GM23338 (cell line): ENCODE results near the gene MUC5B. TPM values are rescaled to one million over a fixed set of nuclear protein-coding genes. Genes with fewer than 3 reads are reported as not detected.

Experiments used
- ATAC-seq: fragments of 200-7000 bp; cut with Tn5 transposase; 3 replicates; pipeline ENCODE4 v1.9.1; 2020
- DNase-seq: peaks from one replicate; pipeline ENCODE4 v3.0.0-alpha.2; 2015; ENCODE audit warnings: low spot score
- H2AFZ ChIP-seq: fragments of 200-600 bp; sonication (generic); 2 replicates; pipeline ENCODE4 v1.8.0; 2016; ENCODE audit warnings: antibody characterized with exemption, mild to moderate bottlenecking, moderate library complexity
- H3F3A ChIP-seq: fragments of 200-600 bp; sonication (generic); replicated peaks from 2 replicates; pipeline ENCODE4 v1.8.0; 2017; ENCODE audit warnings: antibody characterized with exemption, mixed run types, low read depth
- H3K27ac ChIP-seq: fragments of 200-600 bp; sonication (generic); 2 replicates; pipeline ENCODE4 v1.6.1; 2016; ENCODE audit warnings: low read depth
- H3K27me3 ChIP-seq: fragments of 200-600 bp; sonication (generic); 2 replicates; pipeline ENCODE4 v1.8.0; 2016; ENCODE audit warnings: mild to moderate bottlenecking, mixed run types, moderate library complexity; ENCODE audit not compliant: insufficient read depth
- H3K36me3 ChIP-seq: fragments of 200-600 bp; sonication (generic); 2 replicates; pipeline ENCODE4 v1.8.0; 2016; ENCODE audit warnings: mild to moderate bottlenecking; ENCODE audit not compliant: insufficient read depth
- H3K4me1 ChIP-seq: fragments of 200-600 bp; sonication (generic); 2 replicates; pipeline ENCODE4 v1.8.0; 2016; ENCODE audit warnings: mild to moderate bottlenecking, moderate library complexity; ENCODE audit not compliant: insufficient read depth
- H3K4me2 ChIP-seq: fragments of 200-600 bp; sonication (generic); 2 replicates; pipeline ENCODE4 v1.7.1; 2017; ENCODE audit warnings: mixed run types
- H3K4me3 ChIP-seq: fragments of 200-600 bp; sonication (generic); 2 replicates; pipeline ENCODE4 v1.6.1; 2016; ENCODE audit warnings: mixed run types
- H3K79me2 ChIP-seq: fragments of 200-600 bp; sonication (generic); replicated peaks from 2 replicates; pipeline ENCODE4 v1.8.0; 2017; ENCODE audit warnings: mild to moderate bottlenecking; ENCODE audit not compliant: insufficient read depth
- H3K9me2 ChIP-seq: fragments of 200-600 bp; sonication (generic); 2 replicates; pipeline ENCODE4 v1.8.0; 2017; ENCODE audit not compliant: insufficient read depth
- H4K20me1 ChIP-seq: fragments of 200-600 bp; sonication (generic); replicated peaks from 2 replicates; pipeline ENCODE4 v1.8.0; 2017; ENCODE audit warnings: mild to moderate bottlenecking; ENCODE audit not compliant: insufficient read depth
- H3K27ac Mint-ChIP-seq: 2 replicates; pipeline ENCODE4 v1.8.0; 2020; ENCODE audit warnings: inconsistent platforms, mild to moderate bottlenecking, moderate library complexity, mixed read lengths
- H3K27me3 Mint-ChIP-seq: 3 replicates; pipeline ENCODE4 v1.8.0; 2022; ENCODE audit warnings: low read depth, mild to moderate bottlenecking, moderate library complexity, mixed read lengths, inconsistent platforms; ENCODE audit not compliant: insufficient read depth, poor library complexity
- H3K36me3 Mint-ChIP-seq: 3 replicates; pipeline ENCODE4 v1.8.0; 2021; ENCODE audit warnings: low read depth, mild to moderate bottlenecking, inconsistent platforms, moderate library complexity, mixed read lengths
- H3K4me1 Mint-ChIP-seq: 3 replicates; pipeline ENCODE4 v1.8.0; 2020; ENCODE audit warnings: mild to moderate bottlenecking, inconsistent platforms, mixed read lengths
- H3K4me3 Mint-ChIP-seq: 3 replicates; pipeline ENCODE4 v1.8.0; 2021; ENCODE audit warnings: moderate library complexity, mild to moderate bottlenecking, inconsistent platforms, mixed read lengths
- H3K9me3 Mint-ChIP-seq: 3 replicates; pipeline ENCODE4 v1.8.0; 2020; ENCODE audit warnings: moderate library complexity, mild to moderate bottlenecking, inconsistent platforms, mixed read lengths
- EZH2 ChIP-seq: fragments of 200-600 bp; sonication (generic); IDR thresholded peaks from one replicate; pipeline ENCODE4 v1.8.0; 2017; ENCODE audit warnings: antibody characterized with exemption, mild to moderate bottlenecking, low read depth; ENCODE audit not compliant: unreplicated experiment
- EZH2phosphoT487 ChIP-seq: fragments of 200-600 bp; sonication (generic); IDR thresholded peaks from one replicate; pipeline ENCODE4 v1.8.1; 2018; ENCODE audit warnings: antibody characterized with exemption; ENCODE audit not compliant: unreplicated experiment
- NANOG ChIP-seq: IDR thresholded peaks from 2 replicates; pipeline ENCODE4 v1.6.1; 2016; ENCODE audit warnings: antibody characterized with exemption, borderline replicate concordance
- POLR2AphosphoS5 ChIP-seq: IDR thresholded peaks from 2 replicates; pipeline ENCODE4 v1.6.1; 2016; ENCODE audit warnings: antibody characterized with exemption, low read depth
- STAT1 ChIP-seq: IDR thresholded peaks from one replicate; pipeline ENCODE4 v1.6.1; 2016; ENCODE audit warnings: antibody characterized with exemption; ENCODE audit not compliant: unreplicated experiment
- ZNF331 ChIP-seq: fragments of 250-450 bp; sonication (Bioruptor Pico); IDR thresholded peaks from 2 replicates; pipeline ENCODE4 v1.5.0; 2020; ENCODE audit warnings: low read depth, mild to moderate bottlenecking, moderate library complexity
- polyA plus RNA-seq: library from polyadenylated mRNA; unstranded; fragments of >200 nt; fragmentation: Nextera tagmentation; extraction: Ambion mirVana; gene quantifications from 2 replicates; pipeline ENCODE4 v1.2.1, GENCODE V29; 2016
- total RNA-seq: library from RNA; depleted of rRNA; stranded (reverse); fragments of >200 nt; shearing (Covaris generic); gene quantifications from 2 replicates; pipeline ENCODE4 v1.2.3, GENCODE V29; 2014
- TF ChIP-seq, protein P1 (sequence below): fragments of 250-450 bp; sonication (Bioruptor Pico); IDR thresholded peaks from 2 replicates; pipeline ENCODE4 v1.5.0; 2020; ENCODE audit warnings: mild to moderate bottlenecking, moderate library complexity
- TF ChIP-seq, protein P2 (sequence below): IDR thresholded peaks from one replicate; pipeline ENCODE4 v1.6.1; 2018; ENCODE audit warnings: antibody characterized with exemption; ENCODE audit not compliant: unreplicated experiment
- TF ChIP-seq, protein P3 (sequence below): IDR thresholded peaks from 2 replicates; pipeline ENCODE4 v1.6.1; 2016; ENCODE audit warnings: antibody characterized with exemption

Gene MUC5B
- total and polyA plus RNA-seq, 2 experiments from 2014 or later: 0.18 to 0.90 TPM

DNA sequence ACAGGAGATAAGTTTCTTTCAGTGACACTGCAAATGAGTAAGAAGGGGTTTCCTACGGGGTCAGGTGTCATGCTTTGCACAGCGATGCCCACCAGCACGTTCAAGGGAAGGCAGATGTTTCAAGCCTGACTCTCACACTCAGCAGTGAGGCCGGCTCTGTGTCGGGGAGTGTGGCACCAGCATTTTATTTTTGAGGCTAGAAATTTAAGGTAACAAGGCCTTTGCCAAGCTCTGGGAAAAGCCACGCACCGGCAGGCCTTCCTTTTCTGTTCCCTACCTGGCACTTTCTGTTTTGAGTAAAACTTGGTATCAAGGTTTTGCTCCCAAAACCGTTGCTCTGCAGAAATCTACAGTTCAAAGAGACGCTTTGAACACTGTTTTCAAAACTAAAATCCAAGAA is 48.5 kb downstream of the MUC5B start:
- Histone ChIP-seq H3K4me1 (no peaks in the 10 kb centered on the region), H3K9me2 (no peaks in the 10 kb centered on the region), H3K36me3 (no peaks in the 10 kb centered on the region), H3K4me3 (no peak overlapping the region), H3F3A (no peaks in the 10 kb centered on the region), H3K27me3 (no peaks in the 10 kb centered on the region), H3K27ac (no peak overlapping the region), H3K4me2 (no peak overlapping the region), H2AFZ (no peak overlapping the region), H3K79me2 (no peaks in the 10 kb centered on the region), H4K20me1 (no peaks in the 10 kb centered on the region)
- DNase-seq (no peak), ATAC-seq (no peak; the same call in 2 of the 3 replicates)
- H3K27me3 Mint-ChIP-seq: peaks cover 6% of the 10 kb centered on the region
- no peak for TF ChIP-seq POLR2AphosphoS5
- no peak for TF ChIP-seq STAT1
- no peak for TF ChIP-seq EZH2phosphoT487
- no peak for TF ChIP-seq EZH2
- TF ChIP-seq, protein P1, sequence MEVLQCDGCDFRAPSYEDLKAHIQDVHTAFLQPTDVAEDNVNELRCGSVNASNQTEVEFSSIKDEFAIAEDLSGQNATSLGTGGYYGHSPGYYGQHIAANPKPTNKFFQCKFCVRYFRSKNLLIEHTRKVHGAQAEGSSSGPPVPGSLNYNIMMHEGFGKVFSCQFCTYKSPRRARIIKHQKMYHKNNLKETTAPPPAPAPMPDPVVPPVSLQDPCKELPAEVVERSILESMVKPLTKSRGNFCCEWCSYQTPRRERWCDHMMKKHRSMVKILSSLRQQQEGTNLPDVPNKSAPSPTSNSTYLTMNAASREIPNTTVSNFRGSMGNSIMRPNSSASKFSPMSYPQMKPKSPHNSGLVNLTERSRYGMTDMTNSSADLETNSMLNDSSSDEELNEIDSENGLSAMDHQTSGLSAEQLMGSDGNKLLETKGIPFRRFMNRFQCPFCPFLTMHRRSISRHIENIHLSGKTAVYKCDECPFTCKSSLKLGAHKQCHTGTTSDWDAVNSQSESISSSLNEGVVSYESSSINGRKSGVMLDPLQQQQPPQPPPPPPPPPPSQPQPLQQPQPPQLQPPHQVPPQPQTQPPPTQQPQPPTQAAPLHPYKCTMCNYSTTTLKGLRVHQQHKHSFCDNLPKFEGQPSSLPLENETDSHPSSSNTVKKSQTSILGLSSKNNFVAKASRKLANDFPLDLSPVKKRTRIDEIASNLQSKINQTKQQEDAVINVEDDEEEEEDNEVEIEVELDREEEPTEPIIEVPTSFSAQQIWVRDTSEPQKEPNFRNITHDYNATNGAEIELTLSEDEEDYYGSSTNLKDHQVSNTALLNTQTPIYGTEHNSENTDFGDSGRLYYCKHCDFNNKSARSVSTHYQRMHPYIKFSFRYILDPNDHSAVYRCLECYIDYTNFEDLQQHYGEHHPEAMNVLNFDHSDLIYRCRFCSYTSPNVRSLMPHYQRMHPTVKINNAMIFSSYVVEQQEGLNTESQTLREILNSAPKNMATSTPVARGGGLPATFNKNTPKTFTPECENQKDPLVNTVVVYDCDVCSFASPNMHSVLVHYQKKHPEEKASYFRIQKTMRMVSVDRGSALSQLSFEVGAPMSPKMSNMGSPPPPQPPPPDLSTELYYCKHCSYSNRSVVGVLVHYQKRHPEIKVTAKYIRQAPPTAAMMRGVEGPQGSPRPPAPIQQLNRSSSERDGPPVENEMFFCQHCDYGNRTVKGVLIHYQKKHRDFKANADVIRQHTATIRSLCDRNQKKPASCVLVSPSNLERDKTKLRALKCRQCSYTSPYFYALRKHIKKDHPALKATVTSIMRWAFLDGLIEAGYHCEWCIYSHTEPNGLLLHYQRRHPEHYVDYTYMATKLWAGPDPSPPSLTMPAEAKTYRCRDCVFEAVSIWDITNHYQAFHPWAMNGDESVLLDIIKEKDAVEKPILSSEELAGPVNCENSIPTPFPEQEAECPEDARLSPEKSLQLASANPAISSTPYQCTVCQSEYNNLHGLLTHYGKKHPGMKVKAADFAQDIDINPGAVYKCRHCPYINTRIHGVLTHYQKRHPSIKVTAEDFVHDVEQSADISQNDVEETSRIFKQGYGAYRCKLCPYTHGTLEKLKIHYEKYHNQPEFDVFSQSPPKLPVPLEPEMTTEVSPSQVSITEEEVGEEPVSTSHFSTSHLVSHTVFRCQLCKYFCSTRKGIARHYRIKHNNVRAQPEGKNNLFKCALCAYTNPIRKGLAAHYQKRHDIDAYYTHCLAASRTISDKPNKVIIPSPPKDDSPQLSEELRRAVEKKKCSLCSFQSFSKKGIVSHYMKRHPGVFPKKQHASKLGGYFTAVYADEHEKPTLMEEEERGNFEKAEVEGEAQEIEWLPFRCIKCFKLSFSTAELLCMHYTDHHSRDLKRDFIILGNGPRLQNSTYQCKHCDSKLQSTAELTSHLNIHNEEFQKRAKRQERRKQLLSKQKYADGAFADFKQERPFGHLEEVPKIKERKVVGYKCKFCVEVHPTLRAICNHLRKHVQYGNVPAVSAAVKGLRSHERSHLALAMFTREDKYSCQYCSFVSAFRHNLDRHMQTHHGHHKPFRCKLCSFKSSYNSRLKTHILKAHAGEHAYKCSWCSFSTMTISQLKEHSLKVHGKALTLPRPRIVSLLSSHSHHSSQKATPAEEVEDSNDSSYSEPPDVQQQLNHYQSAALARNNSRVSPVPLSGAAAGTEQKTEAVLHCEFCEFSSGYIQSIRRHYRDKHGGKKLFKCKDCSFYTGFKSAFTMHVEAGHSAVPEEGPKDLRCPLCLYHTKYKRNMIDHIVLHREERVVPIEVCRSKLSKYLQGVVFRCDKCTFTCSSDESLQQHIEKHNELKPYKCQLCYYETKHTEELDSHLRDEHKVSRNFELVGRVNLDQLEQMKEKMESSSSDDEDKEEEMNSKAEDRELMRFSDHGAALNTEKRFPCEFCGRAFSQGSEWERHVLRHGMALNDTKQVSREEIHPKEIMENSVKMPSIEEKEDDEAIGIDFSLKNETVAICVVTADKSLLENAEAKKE: no peak
- no peak for TF ChIP-seq NANOG
- no peak overlapping the region for H3K4me3 Mint-ChIP-seq
- no peaks in the 10 kb centered on the region; the same call in 2 of the 3 replicates for H3K4me1 Mint-ChIP-seq
- H3K9me3 Mint-ChIP-seq: peaks cover 11% of the 10 kb centered on the region; the same call in 2 of the 3 replicates
- H3K27ac Mint-ChIP-seq: peak overlapping the region; percentile 52; the same call in 1 of the 2 replicates
- H3K36me3 Mint-ChIP-seq: peaks cover 8% of the 10 kb centered on the region; the same call in 2 of the 3 replicates

DNA sequence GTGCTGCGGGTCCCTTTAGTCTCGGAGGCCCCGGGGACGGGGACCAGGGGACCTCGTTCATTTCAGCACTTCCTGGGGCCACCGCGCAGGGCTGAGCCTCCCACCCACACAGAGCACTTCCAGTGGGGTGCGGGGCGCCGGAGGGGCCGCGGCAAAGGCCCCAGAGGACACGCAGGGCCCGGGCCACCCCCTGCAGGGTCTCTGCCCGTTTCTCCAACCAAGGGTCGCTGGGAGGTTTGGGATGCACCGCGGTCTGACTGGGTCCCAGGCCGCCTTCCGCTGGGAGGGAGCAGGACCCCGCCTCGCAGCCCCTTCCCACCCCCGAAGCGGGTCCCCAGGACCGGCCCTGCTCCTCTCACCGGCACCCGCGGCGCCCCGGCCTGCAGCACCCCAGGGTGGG is 49.1 kb downstream of the MUC5B start:
- Histone ChIP-seq H3K4me3 (no peak overlapping the region), H3K36me3 (no peaks in the 10 kb centered on the region), H2AFZ (no peak overlapping the region), H3K4me1 (no peaks in the 10 kb centered on the region), H3F3A (no peaks in the 10 kb centered on the region), H3K9me2 (no peaks in the 10 kb centered on the region), H4K20me1 (no peaks in the 10 kb centered on the region), H3K27ac (no peak overlapping the region), H3K79me2 (no peaks in the 10 kb centered on the region), H3K27me3 (no peaks in the 10 kb centered on the region), H3K4me2 (no peak overlapping the region)
- ATAC-seq (peak; percentile 21; the same call in 2 of the 3 replicates), DNase-seq (no peak)
- Mint-ChIP-seq H3K4me3 (no peak overlapping the region), H3K27me3 (peaks cover 6% of the 10 kb centered on the region), H3K27ac (no peak overlapping the region), H3K9me3 (peaks cover 6% of the 10 kb centered on the region; the same call in 1 of the 3 replicates), H3K36me3 (peaks cover 6% of the 10 kb centered on the region; the same call in 1 of the 3 replicates), H3K4me1 (no peaks in the 10 kb centered on the region; the same call in 2 of the 3 replicates)
- no peak for TF ChIP-seq POLR2AphosphoS5
- no peak for TF ChIP-seq NANOG
- no peak for TF ChIP-seq ZNF331
- TF ChIP-seq, protein P2, sequence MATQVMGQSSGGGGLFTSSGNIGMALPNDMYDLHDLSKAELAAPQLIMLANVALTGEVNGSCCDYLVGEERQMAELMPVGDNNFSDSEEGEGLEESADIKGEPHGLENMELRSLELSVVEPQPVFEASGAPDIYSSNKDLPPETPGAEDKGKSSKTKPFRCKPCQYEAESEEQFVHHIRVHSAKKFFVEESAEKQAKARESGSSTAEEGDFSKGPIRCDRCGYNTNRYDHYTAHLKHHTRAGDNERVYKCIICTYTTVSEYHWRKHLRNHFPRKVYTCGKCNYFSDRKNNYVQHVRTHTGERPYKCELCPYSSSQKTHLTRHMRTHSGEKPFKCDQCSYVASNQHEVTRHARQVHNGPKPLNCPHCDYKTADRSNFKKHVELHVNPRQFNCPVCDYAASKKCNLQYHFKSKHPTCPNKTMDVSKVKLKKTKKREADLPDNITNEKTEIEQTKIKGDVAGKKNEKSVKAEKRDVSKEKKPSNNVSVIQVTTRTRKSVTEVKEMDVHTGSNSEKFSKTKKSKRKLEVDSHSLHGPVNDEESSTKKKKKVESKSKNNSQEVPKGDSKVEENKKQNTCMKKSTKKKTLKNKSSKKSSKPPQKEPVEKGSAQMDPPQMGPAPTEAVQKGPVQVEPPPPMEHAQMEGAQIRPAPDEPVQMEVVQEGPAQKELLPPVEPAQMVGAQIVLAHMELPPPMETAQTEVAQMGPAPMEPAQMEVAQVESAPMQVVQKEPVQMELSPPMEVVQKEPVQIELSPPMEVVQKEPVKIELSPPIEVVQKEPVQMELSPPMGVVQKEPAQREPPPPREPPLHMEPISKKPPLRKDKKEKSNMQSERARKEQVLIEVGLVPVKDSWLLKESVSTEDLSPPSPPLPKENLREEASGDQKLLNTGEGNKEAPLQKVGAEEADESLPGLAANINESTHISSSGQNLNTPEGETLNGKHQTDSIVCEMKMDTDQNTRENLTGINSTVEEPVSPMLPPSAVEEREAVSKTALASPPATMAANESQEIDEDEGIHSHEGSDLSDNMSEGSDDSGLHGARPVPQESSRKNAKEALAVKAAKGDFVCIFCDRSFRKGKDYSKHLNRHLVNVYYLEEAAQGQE: no peak
- TF ChIP-seq, protein P3, sequence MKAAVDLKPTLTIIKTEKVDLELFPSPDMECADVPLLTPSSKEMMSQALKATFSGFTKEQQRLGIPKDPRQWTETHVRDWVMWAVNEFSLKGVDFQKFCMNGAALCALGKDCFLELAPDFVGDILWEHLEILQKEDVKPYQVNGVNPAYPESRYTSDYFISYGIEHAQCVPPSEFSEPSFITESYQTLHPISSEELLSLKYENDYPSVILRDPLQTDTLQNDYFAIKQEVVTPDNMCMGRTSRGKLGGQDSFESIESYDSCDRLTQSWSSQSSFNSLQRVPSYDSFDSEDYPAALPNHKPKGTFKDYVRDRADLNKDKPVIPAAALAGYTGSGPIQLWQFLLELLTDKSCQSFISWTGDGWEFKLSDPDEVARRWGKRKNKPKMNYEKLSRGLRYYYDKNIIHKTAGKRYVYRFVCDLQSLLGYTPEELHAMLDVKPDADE: no peak
